NCI-H446 (cell line): Measurements from ENCODE around the gene F2R.
"Not testable (repeated sequence)": the region's sequence is repeated elsewhere in the genome, so short reads cannot be mapped to it uniquely, and the experiment has no call there.

Experiments
- DNase-seq, 2 experiments: peaks; one replicate each; lab custom pipeline; 2025; lab: John Stamatoyannopoulos, UW

The F2R gene

GRCh38 chr5:76718880-76719279 is 3.0 kb downstream of the F2R start:
- no peak for DNase-seq

- DNase-seq: no peak
Measured at GRCh38 chr5:76720988-76721569, 5.2 kb downstream of the F2R start.

- no peak for DNase-seq
Measured at GRCh38 chr5:76723266-76723665, 7.3 kb downstream of the F2R start.

GRCh38 chr5:76723906-76724305 is 8.0 kb downstream of the F2R start:
- DNase-seq: no peak

- DNase-seq: no peak
Measured at GRCh38 chr5:76724871-76725270, 8.9 kb downstream of the F2R start.

GRCh38 chr5:76728965-76729364 is 13.0 kb downstream of the F2R start:
- no peak for DNase-seq

- no peak for DNase-seq
Measured at GRCh38 chr5:76729373-76730290, 13.7 kb downstream of the F2R start.

DNA sequence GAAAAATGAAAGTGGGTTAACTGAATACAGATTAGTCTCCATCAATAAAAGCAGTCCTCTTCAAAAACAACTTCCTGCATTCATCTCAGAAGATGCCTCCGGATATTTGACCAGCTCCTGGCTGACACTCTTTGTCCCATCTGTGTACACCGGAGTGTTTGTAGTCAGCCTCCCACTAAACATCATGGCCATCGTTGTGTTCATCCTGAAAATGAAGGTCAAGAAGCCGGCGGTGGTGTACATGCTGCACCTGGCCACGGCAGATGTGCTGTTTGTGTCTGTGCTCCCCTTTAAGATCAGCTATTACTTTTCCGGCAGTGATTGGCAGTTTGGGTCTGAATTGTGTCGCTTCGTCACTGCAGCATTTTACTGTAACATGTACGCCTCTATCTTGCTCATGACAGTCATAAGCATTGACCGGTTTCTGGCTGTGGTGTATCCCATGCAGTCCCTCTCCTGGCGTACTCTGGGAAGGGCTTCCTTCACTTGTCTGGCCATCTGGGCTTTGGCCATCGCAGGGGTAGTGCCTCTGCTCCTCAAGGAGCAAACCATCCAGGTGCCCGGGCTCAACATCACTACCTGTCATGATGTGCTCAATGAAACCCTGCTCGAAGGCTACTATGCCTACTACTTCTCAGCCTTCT is 16.6 kb downstream of the F2R start:
- DNase-seq: no peak

DNA sequence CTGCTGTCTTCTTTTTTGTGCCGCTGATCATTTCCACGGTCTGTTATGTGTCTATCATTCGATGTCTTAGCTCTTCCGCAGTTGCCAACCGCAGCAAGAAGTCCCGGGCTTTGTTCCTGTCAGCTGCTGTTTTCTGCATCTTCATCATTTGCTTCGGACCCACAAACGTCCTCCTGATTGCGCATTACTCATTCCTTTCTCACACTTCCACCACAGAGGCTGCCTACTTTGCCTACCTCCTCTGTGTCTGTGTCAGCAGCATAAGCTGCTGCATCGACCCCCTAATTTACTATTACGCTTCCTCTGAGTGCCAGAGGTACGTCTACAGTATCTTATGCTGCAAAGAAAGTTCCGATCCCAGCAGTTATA is 17.1 kb downstream of the F2R start:
- DNase-seq: no peak

- no peak for DNase-seq
Measured at GRCh38 chr5:76735762-76736545, 20.0 kb downstream of the F2R start.

GRCh38 chr5:76736679-76737556 is 21.0 kb downstream of the F2R start:
- DNase-seq: no peak

DNA sequence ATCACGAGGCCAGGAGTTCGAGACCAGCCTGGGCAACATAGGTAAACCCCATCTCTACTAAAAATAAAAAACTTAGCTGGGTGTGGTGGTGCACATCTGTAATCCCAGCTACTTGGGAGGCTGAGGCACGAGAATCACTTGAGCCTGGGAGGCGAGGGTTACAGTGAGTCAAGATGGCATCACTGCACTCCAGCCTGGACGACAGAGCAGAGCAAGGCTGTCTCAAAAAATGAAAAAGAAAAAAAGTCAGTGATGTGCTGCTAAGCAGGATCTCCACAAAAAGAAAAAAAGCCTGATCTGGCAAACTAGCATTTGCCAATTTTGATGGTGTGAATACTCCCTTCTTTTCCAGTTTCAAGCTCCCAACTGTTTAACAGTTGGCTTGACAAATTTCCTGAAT is 21.9 kb downstream of the F2R start:
- DNase-seq: no peak

DNA sequence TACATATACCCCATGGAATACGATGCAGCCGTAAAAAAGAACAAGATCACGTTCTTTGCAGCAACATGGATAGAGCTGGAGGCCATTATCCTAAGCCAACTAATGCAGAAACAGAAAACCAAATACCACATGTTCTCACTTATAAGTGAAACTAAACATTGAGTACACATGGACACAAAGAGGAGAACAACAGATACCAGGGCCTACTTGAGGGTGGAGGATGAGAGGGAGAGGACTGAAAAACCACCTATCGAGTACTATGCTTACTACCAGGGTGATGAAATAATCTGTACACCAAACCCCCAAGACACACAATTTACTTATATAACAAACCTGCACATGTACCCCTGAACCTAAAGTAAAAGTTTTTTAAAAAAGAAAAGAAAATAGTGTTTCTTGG is 25.6 kb downstream of the F2R start:
- not testable (repeated sequence) for DNase-seq

DNA sequence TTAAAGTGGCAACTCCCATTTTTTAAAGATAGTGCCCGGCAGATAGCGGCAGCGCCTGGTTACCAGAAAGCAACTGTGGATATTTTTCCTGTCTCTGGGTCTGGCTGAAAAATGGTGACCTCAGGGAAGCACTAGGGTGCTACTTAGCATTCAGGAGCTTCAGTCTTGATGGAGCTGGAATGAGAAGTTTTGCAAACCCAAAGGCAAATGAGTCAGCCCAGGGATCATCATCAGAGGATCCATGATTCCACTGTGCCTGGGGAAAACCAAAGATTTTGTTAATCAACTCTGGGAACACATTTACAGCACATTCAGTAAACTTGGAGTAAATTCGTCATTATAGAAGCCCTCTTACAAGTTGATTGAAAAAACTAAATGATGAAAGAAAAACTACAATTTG is 26.7 kb downstream of the F2R start:
- no peak for DNase-seq

DNA sequence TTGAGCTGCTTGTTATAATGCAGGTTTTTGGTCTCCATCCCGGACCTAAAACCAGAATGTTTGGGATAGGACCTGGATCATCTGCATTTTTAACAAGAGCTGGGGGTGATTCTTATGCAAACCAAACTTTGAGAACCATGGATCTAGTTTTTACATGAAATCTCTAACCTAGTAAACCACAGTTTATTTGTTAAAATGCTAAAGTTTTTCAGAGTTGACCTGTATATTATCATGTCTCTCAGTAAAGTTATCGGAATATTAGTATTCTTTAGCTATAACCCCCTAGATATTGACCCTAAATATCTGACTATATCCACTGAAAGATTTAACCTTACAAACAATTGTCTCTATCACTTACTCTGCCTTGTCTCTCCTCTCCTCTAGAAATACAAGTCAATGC is 28.7 kb downstream of the F2R start:
- no peak for DNase-seq

GRCh38 chr5:76745670-76746069 is 29.7 kb downstream of the F2R start:
- no peak for DNase-seq

GRCh38 chr5:76746677-76747076 is 30.8 kb downstream of the F2R start:
- DNase-seq: no peak

- no peak for DNase-seq
Measured at GRCh38 chr5:76747706-76748105, 31.8 kb downstream of the F2R start.

DNA sequence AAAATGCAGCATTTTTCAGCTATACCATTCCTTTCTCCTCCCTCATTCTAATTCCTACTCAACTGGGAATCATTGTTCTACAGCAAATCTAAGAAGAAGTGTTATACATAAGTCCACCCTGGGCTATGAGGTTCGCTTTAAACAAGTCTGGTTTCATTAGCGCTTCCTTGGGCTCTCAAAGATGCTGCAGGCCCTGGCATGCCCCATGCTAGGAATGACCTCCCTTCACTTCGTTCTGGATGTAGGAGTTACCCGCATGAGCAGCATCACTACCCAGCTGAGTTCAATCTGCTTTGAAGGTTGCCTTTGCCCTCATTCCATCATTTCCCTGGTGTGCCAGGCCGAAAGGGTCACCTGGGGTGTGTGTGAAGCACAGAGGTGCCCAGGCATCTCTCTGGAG is 35.4 kb downstream of the F2R start:
- no peak for DNase-seq

DNA sequence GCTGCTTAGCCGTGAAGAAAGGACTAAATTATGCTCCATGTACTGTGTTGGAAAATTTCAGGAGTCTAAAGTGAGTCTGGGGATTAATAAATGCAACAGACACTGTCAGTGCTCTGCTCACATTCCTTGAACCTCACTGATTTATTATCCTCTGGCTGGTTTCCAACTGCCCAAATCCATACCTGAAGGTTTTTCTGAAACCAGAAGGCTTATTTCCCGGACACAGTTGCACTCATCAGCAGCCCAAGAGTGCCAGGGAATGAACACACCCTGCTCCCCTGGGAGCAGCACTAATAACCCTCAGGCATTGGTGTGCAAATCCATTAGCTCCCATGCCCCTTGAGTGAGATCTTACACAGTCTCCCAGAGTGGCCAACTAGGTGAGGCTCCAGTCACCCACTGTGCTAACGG is 38.7 kb downstream of the F2R start:
- no peak for DNase-seq
